ENCODE results near the gene LAT.
"Not testable (repeated sequence)": the region's sequence is repeated elsewhere in the genome, so short reads cannot be mapped to it uniquely, and the experiment has no call there.

LAT gene, protein sequence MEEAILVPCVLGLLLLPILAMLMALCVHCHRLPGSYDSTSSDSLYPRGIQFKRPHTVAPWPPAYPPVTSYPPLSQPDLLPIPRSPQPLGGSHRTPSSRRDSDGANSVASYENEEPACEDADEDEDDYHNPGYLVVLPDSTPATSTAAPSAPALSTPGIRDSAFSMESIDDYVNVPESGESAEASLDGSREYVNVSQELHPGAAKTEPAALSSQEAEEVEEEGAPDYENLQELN

DNA sequence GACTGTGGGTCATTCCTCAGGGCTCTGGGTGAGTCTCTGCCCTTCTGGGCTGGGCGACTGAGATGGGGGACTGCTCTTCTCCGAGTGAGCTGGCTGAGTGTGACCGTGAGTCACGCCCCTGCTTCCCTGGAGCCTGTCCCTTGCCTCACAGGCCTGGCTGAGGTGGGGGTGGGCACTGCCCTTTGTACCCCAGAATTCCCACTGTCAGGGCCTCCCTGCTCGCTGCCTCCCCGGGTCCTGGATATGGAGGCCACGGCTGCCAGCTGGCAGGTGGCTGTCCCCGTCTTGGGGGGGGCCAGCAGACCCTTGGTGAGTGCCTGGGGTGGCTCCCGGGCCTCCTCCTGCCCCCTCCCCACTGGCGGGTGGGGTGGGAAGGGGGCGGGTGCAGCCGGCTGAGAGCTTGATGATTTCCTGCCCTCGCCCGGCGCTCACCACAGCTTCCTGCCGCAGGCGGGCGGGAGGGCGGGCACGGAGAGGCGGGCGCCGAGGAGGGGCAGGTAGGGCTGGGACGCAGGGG is at the start of gene LAT:
TSS of gene LAT (plus strand) at position 434 of the 517 bp plus-strand sequence. CDS start 366 bp downstream, outside the sequence.
- DNase-seq, result peak in 3 of 4 experiments; percentile 42 to 87 (median 70)

DNA sequence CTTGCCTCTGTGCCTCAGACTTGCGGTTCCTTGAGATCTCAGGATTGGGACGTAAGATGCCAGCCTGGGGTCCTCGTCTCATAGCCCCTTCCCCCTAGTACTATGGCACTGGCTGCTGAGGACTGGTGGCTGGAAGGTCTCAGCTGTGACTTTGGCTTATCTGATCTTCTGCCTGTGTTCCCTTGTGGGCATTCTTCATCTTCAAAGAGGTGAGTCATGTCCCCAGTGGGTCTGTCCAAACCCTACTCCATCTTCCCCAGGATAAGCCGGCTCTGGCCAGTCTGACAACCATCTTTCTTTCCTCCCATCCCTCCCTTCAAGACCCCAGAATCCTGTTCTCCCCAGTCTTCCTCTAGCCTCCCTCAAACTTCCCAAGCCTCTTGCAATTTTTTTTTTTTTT is 49.5 kb upstream of the LAT start:
- no peak for DNase-seq

- DNase-seq, result peak; percentile 57 to 75 (median 72)
Observed at GRCh38 chr16:28935924-28936783, 48.7 kb upstream of the LAT start.

- no peak for DNase-seq
Observed at GRCh38 chr16:28936784-28937155, 48.1 kb upstream of the LAT start.

GRCh38 chr16:28937222-28937876 is 47.5 kb upstream of the LAT start:
- DNase-seq, result no peak

GRCh38 chr16:28938721-28939120 is 46.1 kb upstream of the LAT start:
- DNase-seq, result no peak

GRCh38 chr16:28939825-28940224 is 45.0 kb upstream of the LAT start:
- not testable (repeated sequence) for DNase-seq

DNA sequence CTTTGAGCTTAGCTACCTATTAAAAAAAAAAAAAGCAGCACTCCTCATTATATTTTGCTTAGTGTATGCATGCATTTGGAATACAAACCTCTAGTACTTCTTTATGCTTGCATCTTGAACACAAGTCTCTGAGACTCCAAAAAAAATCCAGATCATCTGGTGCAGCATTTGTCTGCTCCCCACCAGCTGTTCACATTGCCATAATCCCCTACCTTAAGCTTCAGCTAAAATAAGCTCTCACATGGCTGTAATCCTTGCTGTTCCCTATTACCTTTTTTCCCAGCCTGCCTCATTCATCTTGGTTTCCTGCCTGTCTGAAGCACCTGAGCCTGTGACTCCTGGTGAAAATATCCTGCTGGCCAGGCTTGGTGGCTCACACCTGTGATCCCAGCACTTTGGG is 41.6 kb upstream of the LAT start:
- no peak for DNase-seq

DNA sequence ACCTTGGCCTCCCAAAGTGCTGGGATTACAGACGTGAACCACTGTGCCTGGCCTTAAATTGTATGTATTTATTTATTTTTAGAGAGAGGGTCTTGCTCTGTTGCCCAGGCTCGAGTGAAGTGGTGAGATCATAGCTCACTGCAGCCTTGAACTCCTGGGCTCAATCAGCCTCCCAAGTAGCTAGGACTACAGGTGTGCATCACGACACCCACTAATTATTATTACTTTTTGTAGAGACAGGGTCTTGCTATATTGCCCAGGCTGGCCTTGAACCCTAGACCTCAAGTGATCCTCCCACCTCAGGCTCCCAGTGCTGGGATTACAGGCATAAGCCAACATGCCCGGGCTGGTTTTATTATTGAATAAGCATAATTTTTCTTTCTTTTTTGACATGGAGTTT is 38.2 kb upstream of the LAT start:
- DNase-seq, result no peak

DNA sequence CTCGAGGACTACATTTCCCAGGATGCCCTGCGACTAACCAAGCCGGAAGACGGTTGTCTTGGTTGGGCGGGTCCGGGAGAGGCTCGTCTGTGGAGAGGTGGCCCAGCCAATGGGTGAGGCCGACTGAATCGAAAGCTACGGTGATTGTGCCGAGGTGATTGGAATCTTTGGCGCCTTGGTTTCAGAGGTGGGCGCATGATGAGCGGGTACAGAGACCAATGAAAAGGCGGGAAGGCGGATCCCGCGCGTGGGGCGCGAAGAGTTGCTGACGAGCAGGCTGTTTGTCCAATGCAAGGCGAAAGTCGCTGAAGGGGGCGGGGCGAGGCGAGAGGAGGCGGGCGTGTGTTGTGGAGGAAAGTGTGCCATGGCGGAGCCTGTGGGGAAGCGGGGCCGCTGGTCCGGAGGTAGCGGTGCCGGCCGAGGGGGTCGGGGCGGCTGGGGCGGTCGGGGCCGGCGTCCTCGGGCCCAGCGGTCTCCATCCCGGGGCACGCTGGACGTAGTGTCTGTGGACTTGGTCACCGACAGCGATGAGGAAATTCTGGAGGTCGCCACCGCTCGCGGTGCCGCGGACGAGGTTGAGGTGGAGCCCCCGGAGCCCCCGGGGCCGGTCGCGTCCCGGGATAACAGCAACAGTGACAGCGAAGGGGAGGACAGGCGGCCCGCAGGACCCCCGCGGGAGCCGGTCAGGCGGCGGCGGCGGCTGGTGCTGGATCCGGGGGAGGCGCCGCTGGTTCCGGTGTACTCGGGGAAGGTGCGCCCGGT is 34.0 kb upstream of the LAT start, which contains the start of gene NFATC2IP:
TSS of gene NFATC2IP (plus strand) at position 290 of the 762 bp plus-strand sequence. CDS start at position 365, 75 bp downstream.
- DNase-seq, result peak; percentile 98 to 99 (median 98)

DNA sequence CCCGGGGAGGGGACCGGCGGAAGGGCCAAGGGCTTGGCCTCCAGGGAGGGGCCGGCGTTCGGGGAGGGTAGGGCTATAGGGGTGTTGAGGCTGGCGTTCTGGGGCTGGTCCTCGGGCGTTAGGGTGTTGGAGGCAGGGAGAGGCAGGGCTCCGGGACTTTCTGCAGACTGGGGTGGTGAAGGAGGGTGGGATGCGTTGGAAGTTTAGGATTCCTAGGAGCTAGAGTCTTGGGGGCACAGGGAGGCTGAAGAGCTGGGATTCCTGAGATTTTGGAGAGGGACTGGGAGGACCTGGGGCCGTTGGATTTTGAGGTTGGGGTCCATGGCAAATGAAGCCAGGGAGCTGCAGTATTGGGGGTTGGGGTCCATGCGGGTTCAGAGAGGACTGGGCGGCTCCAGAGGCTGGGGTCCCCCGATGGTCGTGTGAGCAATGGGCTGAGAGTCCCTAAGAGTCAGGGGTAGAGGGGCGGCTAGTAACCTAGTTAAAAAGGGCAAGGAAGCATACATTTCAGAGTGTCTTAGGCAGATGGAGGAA is 33.4 kb upstream of the LAT start:
- DNase-seq, result no peak

- DNase-seq, result no peak
Observed at GRCh38 chr16:28958216-28958615, 26.6 kb upstream of the LAT start.

GRCh38 chr16:28958836-28959235 is 26.0 kb upstream of the LAT start:
- DNase-seq, result no peak

GRCh38 chr16:28964072-28964471 is 20.8 kb upstream of the LAT start:
- DNase-seq, result no peak

DNA sequence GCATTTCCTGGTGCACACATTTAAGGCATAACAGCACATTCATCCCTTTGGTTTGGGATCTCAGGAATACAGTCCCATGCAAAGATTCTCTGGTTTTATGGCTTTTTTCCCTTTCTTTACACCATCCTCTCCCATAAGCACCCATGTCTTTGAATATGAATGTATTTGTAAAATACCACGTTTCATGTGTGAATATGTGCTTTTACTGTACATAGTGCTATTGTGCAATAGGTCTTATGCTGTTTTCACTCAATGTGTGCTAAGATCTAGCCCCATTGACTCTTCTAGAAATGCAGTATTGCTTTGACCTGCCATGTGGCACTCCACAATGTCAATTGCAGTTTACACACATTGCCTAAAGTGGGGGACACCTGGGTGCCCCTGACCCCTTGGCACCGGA is 20.4 kb upstream of the LAT start:
- no peak for DNase-seq

DNA sequence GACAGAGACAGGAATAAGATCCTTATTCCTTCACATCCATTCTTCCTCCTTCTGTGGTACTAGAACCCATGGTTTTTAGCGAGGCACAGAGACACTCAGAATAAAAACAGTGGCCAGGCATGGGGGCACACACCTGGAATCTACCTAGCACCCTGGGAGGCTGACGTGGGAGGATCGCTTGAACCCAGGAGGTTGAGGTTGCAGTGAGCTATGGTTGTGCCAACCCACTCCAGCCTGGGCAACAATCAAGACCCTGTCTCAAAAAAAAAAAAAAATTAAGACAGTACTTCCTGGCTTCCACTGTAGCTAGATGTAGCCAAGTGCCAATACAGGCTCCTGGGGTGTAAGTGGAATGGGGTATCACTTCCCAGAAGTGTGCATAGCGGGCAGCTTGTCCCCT is 17.7 kb upstream of the LAT start:
- DNase-seq, result no peak

- not testable (repeated sequence) for DNase-seq
Observed at GRCh38 chr16:28969696-28970095, 15.2 kb upstream of the LAT start.

- DNase-seq, result no peak
Observed at GRCh38 chr16:28974007-28974436, 10.8 kb upstream of the LAT start.

DNA sequence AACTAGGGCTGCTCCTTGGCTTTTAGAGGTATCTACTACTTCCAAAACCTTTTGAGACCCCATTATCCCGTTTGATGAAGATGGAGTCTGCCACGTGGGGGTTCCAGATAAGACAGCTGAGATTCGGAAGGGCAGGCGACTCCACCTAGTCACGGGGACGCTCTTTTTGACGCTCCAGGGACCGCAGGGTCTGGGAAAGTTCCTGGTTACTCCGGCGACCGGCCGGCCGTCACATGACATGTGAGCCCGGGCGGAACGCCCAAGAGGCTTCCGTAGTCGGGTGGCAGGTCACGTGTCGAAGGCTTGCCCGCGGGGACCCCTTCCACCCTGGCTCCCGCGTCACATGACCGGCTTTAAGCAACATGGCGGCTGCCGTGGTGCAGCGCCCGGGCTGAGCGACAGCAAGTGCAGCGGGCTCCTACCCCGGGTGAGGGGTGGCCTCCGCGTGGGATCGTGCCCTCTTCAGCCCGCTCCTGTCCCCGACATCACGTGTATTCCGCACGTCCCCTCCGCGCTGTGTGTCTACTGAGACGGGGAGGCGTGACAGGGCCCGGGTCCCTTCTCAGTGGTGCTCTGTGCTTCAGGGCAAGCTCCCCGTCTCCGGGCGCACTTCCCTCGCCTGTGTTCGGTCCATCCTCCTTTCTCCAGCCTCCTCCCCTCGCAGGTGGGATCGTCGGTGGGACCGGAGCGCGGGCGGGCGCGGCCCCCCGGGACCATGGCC is 10.3 kb upstream of the LAT start, which contains the start of gene SPNS1:
TSS of gene SPNS1 (plus strand) at position 342 of the 721 bp plus-strand sequence. CDS start at position 716, 374 bp downstream.
- peak; percentile 75 to 83 (median 78) for DNase-seq

- no peak for DNase-seq
Observed at GRCh38 chr16:28975158-28975599, 9.7 kb upstream of the LAT start.
